ENCODE results near the gene RUNX3. TPM values are rescaled to one million over a fixed set of nuclear protein-coding genes. Genes with fewer than 3 reads are reported as not detected.

The RUNX3 gene
- total and polyA plus RNA-seq, 10 donors, result 17.3 to 76.3 (median 49.3) TPM

DNA sequence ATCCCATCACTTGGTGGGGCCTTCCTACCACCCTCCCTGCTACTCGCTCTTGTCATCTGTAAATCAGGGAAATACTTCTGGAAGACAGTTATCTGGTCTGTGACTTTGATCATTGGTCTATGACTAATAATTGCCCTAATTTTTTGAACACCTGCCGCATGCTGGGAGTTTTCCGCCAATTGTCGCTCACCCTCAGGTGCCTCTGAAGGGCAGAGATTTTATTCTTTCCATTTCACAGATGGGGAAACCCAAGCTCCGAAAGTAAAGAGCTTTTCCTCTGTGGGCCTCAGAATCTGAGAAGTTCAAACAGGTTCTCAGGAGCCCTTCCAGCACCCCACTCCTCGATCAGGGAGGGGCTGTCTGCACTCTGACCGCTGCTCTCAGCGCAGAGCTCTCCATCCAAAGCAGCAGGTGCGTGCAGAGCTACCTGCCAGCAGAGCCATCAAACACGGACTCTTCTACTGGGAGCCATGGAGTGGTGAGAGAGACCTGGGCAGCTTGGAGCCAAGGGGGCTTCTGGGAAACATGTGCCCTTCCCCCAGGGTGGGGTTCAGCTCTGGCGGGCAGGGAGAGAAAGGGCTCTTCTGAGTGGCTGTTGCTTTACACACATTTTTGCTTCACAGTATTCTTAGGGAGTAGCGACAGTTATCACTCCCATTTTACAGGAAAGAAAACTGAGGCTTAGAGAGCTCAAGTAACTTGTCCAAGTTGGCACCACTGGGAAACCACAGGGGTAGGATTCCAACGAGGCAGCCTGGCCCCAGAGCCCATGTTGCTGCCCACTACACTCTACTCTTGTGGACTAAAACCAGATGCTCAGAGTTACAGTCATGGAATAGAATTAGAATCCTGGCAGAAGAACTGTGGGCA lies 5.8 kb upstream of the RUNX3 start:
- no peak overlapping the region for H3K4me3 ChIP-seq
- peaks cover 0 to 52% (median 31%) of the 10 kb centered on the region in 7 donors for H3K27me3 ChIP-seq (replicated peaks in 1 of 7)
- H3K36me3 ChIP-seq, result no peaks in the 10 kb centered on the region
- TF ChIP-seq, protein P1, sequence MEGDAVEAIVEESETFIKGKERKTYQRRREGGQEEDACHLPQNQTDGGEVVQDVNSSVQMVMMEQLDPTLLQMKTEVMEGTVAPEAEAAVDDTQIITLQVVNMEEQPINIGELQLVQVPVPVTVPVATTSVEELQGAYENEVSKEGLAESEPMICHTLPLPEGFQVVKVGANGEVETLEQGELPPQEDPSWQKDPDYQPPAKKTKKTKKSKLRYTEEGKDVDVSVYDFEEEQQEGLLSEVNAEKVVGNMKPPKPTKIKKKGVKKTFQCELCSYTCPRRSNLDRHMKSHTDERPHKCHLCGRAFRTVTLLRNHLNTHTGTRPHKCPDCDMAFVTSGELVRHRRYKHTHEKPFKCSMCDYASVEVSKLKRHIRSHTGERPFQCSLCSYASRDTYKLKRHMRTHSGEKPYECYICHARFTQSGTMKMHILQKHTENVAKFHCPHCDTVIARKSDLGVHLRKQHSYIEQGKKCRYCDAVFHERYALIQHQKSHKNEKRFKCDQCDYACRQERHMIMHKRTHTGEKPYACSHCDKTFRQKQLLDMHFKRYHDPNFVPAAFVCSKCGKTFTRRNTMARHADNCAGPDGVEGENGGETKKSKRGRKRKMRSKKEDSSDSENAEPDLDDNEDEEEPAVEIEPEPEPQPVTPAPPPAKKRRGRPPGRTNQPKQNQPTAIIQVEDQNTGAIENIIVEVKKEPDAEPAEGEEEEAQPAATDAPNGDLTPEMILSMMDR (IDR thresholded peaks at IDR 0.05 in 8 of 11, conservative IDR thresholded peaks at IDR 0.05 in 3 of 11), result no peak
- TF ChIP-seq POLR2A (IDR thresholded peaks at IDR 0.05) (no peak), POLR2AphosphoS5 (IDR thresholded peaks at IDR 0.05) (no peak)
- no peak for DNase-seq
- no peaks in the 10 kb centered on the region for H3K9me3 ChIP-seq
- WGBS, 5 donors, result 78 to 85% (median 79%) methylated on average over 13 of the region's 13 CpGs
- H3K4me1 ChIP-seq, result peaks cover 5 to 49% (median 38%) of the 10 kb centered on the region in 6 donors
- H3K27ac ChIP-seq, result no peak overlapping the region
- intact Hi-C loops (cut with DNase I; ENCODE audit: low total_unique reads), result no loop called here

DNA sequence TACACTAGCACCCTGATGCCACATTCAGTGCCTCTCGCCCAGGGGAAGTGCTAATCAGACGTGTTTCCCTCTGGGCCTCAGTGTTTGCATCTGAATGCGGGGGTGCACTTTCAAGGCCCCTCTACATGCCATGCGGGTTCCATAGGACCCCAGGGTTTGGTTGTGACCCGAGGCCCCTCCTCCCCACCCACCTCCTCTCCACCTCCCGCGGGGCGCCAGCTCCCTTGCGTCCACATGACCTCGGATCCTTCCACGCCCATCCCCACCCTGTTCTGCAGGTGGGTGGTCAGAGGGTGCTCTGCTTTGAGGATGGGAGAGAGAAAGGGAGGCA lies 5.1 kb upstream of the RUNX3 start:
- H3K27me3 ChIP-seq (replicated peaks in 1 of 7), result peaks cover 0 to 59% (median 38%) of the 10 kb centered on the region in 7 donors
- DNase-seq, result no peak
- 44 to 73% (median 66%) methylated on average over 7 to 11 of the region's 11 CpGs for WGBS, 5 donors
- no peaks in the 10 kb centered on the region for H3K36me3 ChIP-seq
- no peaks in the 10 kb centered on the region for H3K9me3 ChIP-seq
- no peak for TF ChIP-seq POLR2A (IDR thresholded peaks at IDR 0.05)
- TF ChIP-seq POLR2AphosphoS5 (IDR thresholded peaks at IDR 0.05), result no peak
- TF ChIP-seq, protein P1 (IDR thresholded peaks at IDR 0.05 in 8 of 11, conservative IDR thresholded peaks at IDR 0.05 in 3 of 11), result no peak
- no peak overlapping the region for H3K4me3 ChIP-seq
- intact Hi-C loops (cut with DNase I; ENCODE audit: low total_unique reads), result no loop called here
- H3K4me1 ChIP-seq, result peaks cover 9 to 56% (median 45%) of the 10 kb centered on the region in 6 donors
- H3K27ac ChIP-seq, result no peak overlapping the region

DNA sequence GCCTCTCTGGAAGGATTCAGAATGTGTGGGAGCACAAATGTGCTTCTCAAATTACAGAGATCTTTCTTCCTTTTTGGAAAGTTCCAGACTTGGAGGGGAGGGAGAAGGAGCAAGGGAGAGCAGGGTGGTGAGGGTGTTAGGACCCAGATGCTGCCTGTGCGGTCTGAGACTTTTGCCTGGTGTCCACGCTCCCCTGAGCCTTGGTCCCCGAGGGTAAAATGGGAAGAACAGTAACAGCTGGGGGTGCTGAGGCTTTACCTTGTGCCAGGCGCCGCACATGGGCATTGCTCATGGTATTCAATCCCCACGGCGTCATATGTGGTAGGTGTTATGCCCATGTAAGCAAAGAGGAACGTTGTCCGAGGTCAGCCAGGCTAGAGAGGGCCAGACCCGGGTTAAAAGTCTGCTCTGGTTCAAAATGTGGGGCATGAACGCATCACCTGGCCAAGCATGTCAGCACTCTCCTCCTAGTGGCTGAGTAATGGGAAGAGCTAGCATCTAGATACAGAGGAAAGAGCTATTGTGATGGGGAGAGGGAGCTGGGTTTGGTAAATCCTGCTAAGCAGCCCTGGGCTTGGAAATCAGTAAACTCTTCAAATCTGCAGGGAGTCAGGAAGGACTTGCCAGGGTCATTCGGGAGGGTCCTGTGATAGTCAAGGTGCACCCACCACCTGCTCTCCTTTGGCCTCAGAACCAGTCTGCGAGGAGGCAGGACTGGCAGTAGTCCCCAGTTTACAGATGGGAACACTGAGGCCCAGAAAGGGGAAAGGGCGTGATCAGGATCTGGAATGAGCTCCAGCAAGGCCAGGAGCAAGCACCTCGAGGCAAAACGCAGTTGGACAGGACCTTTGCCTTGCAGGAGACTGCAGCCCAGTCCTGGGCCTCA lies 4.5 kb upstream of the RUNX3 start:
- H3K4me1 ChIP-seq, result peaks cover 9 to 58% (median 46%) of the 10 kb centered on the region in 6 donors
- DNase-seq, result no peak
- peaks cover 0 to 63% (median 41%) of the 10 kb centered on the region in 7 donors for H3K27me3 ChIP-seq (replicated peaks in 1 of 7)
- no peak overlapping the region for H3K4me3 ChIP-seq
- H3K27ac ChIP-seq, result no peak overlapping the region
- WGBS, 5 donors, result 53 to 63% (median 56%) methylated on average over 16 of the region's 16 CpGs
- no peaks in the 10 kb centered on the region for H3K36me3 ChIP-seq
- TF ChIP-seq POLR2AphosphoS5 (IDR thresholded peaks at IDR 0.05), result no peak
- TF ChIP-seq, protein P1 (IDR thresholded peaks at IDR 0.05 in 8 of 11, conservative IDR thresholded peaks at IDR 0.05 in 3 of 11), result no peak
- TF ChIP-seq POLR2A (IDR thresholded peaks at IDR 0.05), result no peak
- intact Hi-C loops (cut with DNase I; ENCODE audit: low total_unique reads), result loop anchor here (5.0 kb wide), 1 partner anchor 103 kb away; no protein-coding TSS in a partner anchor
- H3K9me3 ChIP-seq, result no peaks in the 10 kb centered on the region
